GM12892 (cell line): ENCODE data around the gene DUS3L.
"Not testable (repeated sequence)": the region's sequence is repeated elsewhere in the genome, so short reads cannot be mapped to it uniquely, and the experiment has no call there.

ENCODE experiments used
- DNase-seq: peaks from one replicate; pipeline ENCODE4 v3.0.0; 2011; ENCODE audit not compliant: insufficient read length
- FAIRE-seq: peaks from 2 replicates; lab custom pipeline; 2011; peaks lifted over from hg19 to GRCh38; lab: Jason Lieb, UNC
- POLR2A ChIP-seq: IDR thresholded peaks from 2 replicates; pipeline ENCODE4 v1.6.1; 2011; ENCODE audit warnings: low read depth, low read length, control low read depth
- POLR2AphosphoS5 ChIP-seq: IDR thresholded peaks from 2 replicates; pipeline ENCODE4 v1.6.1; 2011; ENCODE audit warnings: low read depth, low read length, control low read depth
- TAF1 ChIP-seq: IDR thresholded peaks from 2 replicates; pipeline ENCODE4 v1.6.1; 2011; ENCODE audit warnings: low read depth, mild to moderate bottlenecking, control low read depth, low read length, borderline replicate concordance

DUS3L gene

DNA sequence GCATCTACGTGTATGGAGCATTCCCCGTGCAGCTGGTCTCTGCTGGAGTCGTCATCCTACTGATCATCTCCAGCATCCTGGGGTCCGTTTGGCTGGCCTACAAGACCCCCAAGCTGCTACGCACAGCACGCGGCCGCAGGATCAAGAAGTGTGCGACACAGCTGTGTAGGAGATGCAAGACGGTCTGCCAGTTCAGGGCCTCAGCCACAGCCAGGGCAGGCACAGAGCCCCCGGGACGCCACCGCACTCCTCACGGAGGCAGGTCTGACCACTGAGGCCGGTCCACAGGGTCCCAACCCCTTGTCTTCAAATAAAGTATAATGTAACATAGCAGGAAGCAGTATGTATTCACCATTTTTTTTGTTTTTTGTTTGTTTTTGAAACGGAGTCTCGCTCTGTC is 12.6 kb downstream of the DUS3L start:
- DNase-seq (no peak), FAIRE-seq (no peak)
- no peak for TF ChIP-seq POLR2AphosphoS5
- TF ChIP-seq POLR2A: no peak
- TF ChIP-seq TAF1: no peak

DNA sequence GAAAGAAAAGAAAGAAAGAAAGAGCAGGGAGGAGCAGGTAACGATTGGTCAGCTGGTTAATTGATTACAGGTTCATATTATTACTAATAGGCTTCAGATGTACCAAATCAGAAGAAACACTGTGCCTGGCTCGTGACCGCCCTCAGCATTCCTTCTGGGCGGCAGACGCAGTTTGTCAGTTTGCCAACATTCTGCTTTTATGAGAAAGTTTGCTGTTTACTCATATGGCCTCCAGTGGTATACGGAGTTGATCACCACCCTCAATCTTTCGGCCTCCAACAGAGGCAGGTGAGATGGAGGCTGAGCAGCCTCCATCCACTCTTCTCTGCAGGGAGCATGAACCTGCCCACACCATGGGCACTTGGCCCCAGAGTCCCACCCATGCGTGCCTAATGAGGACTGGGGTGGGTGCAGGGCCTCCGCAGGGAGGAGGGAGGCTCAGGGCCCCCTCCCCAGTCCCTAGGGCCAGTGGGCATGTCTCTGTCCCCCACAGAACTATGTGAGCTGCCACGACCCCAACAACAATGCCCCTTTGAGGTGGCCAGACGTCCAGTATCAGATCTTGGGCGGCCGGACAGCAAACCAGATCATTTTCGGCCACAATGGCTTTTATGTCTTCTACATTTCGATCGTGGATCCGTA is 15.2 kb downstream of the DUS3L start:
- TF ChIP-seq POLR2A: no peak
- TF ChIP-seq POLR2AphosphoS5: no peak
- TF ChIP-seq TAF1: no peak
- DNase-seq: no peak
- no peak for FAIRE-seq

- no peak for TF ChIP-seq TAF1
- TF ChIP-seq POLR2AphosphoS5: no peak
- no peak for TF ChIP-seq POLR2A
- no peak for FAIRE-seq
- no peak for DNase-seq
Observed at GRCh38 chr19:5774921-5775320, 16.0 kb downstream of the DUS3L start.

DNA sequence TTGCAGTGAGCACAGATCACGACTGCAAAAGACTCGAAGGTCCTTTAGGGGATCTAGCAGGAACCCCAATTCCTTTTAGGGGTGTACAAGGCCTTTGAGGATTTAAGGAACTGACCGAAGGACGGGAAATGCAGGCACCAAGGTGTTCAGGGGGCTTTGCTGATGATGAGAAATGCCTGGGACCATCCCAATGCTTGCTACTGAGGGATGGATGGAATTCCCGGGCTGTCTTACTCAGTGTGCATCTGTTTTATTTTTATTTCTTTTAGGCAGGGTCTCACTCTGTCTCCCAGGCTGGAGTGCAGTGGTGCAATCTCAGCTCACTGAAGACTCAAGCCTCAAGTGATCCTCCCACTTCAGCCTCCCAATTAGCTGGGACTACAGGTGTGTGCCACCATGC is 17.7 kb downstream of the DUS3L start:
- DNase-seq (no peak), FAIRE-seq (no peak)
- TF ChIP-seq TAF1 (no peak), POLR2A (no peak), POLR2AphosphoS5 (no peak)

DNA sequence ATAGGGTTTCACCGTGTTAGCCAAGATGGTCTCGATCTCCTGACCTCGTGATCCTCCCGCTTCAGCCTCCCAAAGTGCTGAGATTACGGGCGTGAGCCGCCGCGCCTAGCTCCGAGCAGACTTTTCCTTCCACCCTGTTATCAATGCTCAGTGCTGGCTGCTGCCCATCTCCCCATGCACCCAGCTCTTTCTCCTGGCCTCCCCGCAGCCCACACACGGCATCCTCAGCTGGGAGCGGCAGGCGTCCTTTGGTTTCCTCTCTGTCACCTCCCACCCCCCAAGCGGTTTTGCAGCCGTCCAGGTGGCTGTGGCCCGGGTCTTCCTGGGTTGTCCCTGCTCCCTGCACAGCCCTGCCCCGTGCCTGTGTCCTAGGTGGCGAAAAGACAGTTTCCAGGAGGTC is 18.5 kb downstream of the DUS3L start:
- no peak for TF ChIP-seq POLR2AphosphoS5
- TF ChIP-seq POLR2A: no peak
- no peak for TF ChIP-seq TAF1
- no peak for FAIRE-seq
- DNase-seq: no peak

- FAIRE-seq (no peak), DNase-seq (no peak)
- no peak for TF ChIP-seq POLR2A
- TF ChIP-seq POLR2AphosphoS5: no peak
- no peak for TF ChIP-seq TAF1
Observed at GRCh38 chr19:5767949-5768348, 23.0 kb downstream of the DUS3L start.

- no peak for TF ChIP-seq TAF1
- TF ChIP-seq POLR2AphosphoS5: no peak
- TF ChIP-seq POLR2A: no peak
- FAIRE-seq (no peak), DNase-seq (no peak)
Observed at GRCh38 chr19:5765220-5765619, 25.7 kb downstream of the DUS3L start.

DNA sequence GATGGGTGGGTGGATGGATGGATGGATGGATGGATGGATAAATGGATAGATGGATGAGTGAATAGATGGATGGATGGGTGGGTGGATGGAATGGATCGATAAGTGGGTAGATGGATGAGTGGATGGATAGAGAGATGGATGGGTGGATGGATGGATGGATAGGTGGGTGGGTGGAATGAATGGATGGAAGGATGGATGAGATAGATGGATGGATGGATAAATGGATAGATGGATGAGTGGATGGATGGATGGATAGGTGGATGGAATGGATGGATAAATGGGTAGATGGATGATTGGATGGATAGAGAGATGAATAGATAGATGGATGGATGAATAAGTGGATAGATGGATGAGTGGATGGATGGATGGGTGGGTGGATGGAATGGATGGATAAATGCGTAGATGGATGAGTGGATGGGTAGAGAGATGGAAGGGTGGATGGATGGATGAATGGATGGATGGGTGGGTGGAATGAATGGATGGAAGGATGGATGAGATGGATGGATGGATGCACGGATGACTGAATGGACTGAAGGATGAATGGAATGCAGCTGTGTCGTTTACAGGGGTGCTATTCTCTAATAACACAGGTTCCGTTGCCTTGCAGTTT is 28.2 kb downstream of the DUS3L start:
- no peak for TF ChIP-seq POLR2A
- TF ChIP-seq TAF1: no peak
- no peak for TF ChIP-seq POLR2AphosphoS5
- DNase-seq (no peak), FAIRE-seq (no peak)

DNA sequence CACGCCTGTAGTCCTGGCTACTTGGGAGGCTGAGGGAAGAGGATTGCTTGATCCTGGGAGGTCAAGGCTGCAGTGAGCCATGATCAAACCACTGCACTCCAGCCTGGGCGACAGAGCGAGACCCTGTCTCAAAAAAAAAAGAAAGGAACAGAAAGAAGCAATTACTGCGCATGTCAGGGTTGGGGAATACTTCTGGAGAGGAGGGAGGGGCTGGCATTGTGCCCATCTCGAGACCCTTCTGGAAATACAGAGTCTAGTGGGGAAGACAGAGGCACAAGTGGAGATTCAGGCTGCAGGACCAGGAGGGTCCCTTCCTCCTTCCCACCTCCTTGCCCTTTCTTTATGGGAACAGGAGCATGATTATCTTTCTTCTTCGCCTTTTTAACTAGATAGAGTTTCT is 37.2 kb downstream of the DUS3L start:
- DNase-seq (no peak), FAIRE-seq (no peak)
- no peak for TF ChIP-seq TAF1
- TF ChIP-seq POLR2A: no peak
- no peak for TF ChIP-seq POLR2AphosphoS5

- FAIRE-seq: no peak
- no peak for TF ChIP-seq POLR2AphosphoS5
- no peak for TF ChIP-seq TAF1
- TF ChIP-seq POLR2A: no peak
- no peak for DNase-seq
Observed at GRCh38 chr19:5751709-5752108, 39.3 kb downstream of the DUS3L start.

- DNase-seq (no peak), FAIRE-seq (no peak)
- no peak for TF ChIP-seq TAF1
Observed at GRCh38 chr19:5749505-5749904, 41.5 kb downstream of the DUS3L start.

DNA sequence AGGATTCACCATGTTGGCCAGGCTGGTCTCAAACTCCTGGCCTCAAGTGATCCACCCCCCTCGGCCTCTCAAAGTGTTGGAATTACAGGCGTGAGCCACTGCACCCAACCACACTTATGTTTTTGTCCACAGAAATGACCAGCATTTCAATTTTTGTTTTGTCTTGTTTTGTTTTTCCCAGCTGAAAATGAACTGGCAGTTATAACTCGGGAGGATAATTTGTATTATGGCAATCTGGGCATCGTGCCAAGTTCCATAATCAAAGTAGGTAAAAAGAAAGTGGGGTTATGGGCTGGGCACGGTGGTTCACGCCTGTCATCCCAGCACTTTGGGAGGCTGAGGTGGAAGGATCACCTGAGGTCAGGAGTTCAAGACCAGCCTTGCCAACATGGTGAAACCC is 42.0 kb downstream of the DUS3L start:
- FAIRE-seq, DNase-seq: not testable (repeated sequence)

DNA sequence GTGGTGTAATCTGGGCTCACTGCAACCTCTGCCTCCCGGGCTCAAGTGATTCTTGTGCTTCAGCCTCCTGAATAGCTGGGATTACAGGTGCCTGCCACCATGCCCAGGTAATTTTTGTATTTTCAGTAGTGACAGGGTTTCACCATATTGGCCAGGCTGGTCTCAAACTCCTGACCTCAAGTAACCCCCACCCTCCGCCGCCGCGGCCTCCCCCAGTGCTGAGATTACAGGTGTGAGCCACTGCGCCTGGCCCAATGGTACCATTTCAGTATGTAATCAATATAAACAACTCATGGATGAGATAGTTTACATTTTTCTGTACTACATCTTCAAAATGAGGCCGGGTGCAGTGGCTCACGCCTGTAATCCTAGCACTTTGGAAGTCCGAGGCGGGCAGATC is 46.0 kb downstream of the DUS3L start:
- DNase-seq, FAIRE-seq: not testable (repeated sequence)
